Mucosa of stomach (tissue), 1 donor: Measurements from ENCODE around the gene KLK2.

Experiments
- H3K27me3 ChIP-seq: one replicate; pipeline ENCODE4 v1.7.0; 2013; ENCODE audit warnings: mild to moderate bottlenecking, low read length; ENCODE audit not compliant: control insufficient read depth, insufficient read depth
- H3K36me3 ChIP-seq: one replicate; pipeline ENCODE4 v1.7.0; 2013; ENCODE audit warnings: low read length; ENCODE audit not compliant: control insufficient read depth, insufficient read depth
- H3K4me1 ChIP-seq: one replicate; pipeline ENCODE4 v1.7.0; 2013; ENCODE audit warnings: mild to moderate bottlenecking, low read length; ENCODE audit not compliant: control insufficient read depth, insufficient read depth
- H3K4me3 ChIP-seq: one replicate; pipeline ENCODE4 v1.7.0; 2013; ENCODE audit warnings: low read length
- H3K9ac ChIP-seq: one replicate; pipeline ENCODE4 v1.7.0; 2013; ENCODE audit warnings: mild to moderate bottlenecking, low read length, moderate library complexity
- H3K9me3 ChIP-seq: one replicate; pipeline ENCODE4 v1.7.0; 2013; ENCODE audit warnings: mild to moderate bottlenecking, low read length, moderate library complexity; ENCODE audit not compliant: control insufficient read depth
- donor health status: Pancreatic carcinoma.

Gene KLK2

DNA sequence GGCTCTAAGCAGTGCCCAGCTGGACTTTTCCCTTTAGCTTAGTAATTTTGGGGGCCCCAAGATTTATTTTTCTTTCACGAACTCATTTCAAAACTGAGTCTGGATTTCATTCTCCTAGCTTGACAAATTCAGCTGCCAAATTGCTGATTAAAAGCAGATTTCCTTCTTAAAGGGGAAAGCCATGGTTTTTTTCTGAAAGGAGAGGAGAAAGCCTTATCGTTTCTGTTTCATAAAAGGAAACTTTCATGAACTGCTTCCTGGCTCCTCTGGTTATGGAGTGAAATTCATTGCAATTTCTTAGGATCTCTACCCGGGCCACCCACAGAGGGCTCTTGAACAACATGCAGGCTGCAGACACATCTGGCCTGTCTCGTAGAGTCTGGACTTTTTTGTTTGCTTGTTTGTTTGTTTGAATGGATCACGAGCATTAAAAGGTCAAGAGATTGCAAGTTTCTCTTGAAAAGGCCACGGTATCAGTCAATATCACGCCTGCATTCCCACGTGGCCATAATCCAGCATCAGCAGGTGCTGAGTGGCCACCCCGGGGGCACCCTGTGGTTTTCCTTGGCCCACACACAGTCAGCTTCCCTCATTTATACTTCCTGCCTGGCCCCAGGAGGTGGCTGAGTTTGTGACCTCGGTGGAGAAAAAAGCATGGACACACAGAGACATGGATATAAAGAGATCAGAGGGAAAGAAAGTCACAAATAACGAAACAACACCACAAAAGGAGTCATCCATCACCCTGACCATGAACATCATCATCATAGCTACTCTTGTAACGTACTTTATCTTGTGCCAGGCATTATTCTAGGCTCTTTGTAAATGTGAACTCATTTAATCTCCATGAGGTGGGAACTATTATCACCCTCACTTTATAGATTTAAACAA, 48.4 kb downstream of the KLK2 start:
- Histone ChIP-seq H3K9me3 (no peaks in the 10 kb centered on the region), H3K27me3 (no peaks in the 10 kb centered on the region), H3K4me3 (no peak overlapping the region), H3K4me1 (no peaks in the 10 kb centered on the region), H3K36me3 (no peaks in the 10 kb centered on the region), H3K9ac (no peak overlapping the region)

DNA sequence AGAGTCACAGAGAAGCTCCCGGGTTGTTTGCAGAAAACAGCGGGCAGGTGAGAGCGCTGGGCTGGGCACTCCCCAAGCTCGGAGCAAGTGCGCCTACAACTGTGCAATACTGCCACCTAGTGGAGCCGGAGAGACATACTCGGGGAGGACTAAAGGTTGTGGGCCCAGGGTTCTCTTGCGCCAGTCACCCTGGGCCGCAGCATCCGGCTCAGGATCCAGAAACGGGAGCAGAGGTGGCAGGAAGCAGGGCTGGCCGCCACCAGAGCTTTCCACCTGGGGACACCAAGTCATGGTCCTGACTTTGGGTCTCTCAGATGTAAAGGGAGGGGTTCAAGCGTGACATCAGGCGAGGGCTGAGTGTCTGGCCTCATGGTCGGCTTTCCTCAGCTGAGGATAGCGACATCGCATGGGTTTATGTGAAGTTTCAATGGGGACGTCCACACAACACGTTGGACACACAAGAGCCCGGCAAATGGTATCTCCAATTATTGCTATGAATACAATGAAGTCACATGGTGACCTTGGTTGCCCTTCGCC, 49.1 kb downstream of the KLK2 start:
- Histone ChIP-seq H3K9ac (no peak overlapping the region), H3K4me3 (no peak overlapping the region), H3K4me1 (no peaks in the 10 kb centered on the region), H3K36me3 (no peaks in the 10 kb centered on the region), H3K27me3 (no peaks in the 10 kb centered on the region), H3K9me3 (no peaks in the 10 kb centered on the region)

DNA sequence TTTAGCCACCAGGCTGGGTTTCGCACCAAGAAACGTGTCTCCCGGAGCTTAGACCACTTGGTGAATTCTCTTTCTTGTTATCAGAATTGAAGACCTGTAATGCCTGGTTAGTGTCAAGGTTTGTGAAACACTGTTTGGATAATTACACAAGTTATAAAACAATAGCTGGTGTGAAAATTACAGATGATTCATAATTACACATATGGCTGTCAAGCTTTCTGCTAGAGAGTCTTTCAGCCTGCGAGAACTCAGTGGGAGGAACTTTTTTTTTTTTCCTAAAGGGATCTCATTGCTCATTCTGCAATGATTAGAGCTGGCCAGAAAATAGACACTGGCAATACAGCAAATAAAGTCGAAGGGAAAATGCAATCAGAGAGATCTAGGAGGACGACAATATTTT, 51.3 kb downstream of the KLK2 start:
- H3K27me3 ChIP-seq: peaks cover 4% of the 10 kb centered on the region
- no peaks in the 10 kb centered on the region for H3K4me1 ChIP-seq
- H3K36me3 ChIP-seq: no peaks in the 10 kb centered on the region
- no peak overlapping the region for H3K9ac ChIP-seq
- no peak overlapping the region for H3K4me3 ChIP-seq
- no peaks in the 10 kb centered on the region for H3K9me3 ChIP-seq

DNA sequence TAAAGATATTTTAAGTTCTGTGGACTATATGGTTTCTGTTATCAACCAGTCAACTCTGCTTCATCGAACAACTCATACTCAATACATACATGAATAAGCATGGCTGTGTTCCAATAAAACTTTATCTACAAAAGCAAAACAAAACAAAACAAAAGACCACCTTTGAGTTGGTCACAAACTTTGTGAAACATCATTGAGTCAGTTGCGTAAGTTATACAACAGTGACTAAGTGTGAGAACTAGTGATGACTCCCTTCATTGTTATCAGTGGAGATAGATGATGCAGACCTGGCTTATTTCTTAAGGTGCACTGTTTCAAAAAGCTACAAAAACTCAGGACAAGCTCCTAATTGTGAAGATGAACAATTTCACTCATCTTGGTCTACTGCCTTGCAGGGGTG, 52.5 kb downstream of the KLK2 start:
- Histone ChIP-seq H3K9ac (no peak overlapping the region), H3K36me3 (no peaks in the 10 kb centered on the region), H3K27me3 (peaks cover 4% of the 10 kb centered on the region)

DNA sequence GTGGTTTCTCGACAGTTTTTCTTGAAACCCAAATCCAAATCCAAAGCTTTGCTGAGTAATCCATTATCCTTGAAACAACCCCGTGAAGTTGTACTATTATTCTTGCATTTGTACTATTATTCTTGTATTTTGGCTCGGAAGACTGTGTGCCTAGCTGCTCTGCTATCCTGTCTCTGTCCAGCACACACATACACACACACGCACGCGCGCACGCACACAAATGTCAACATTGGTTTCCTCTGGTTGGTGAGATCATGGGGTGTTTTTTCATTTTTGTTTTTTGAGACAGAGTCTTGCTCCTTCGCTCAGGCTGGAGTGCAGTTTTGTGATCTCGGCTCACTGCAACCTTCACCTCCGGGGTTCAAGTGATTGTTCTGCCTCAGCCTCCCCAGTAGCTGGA, 52.9 kb downstream of the KLK2 start:
- H3K9me3 ChIP-seq: no peaks in the 10 kb centered on the region
- no peak overlapping the region for H3K9ac ChIP-seq
- H3K4me1 ChIP-seq: no peaks in the 10 kb centered on the region
- no peaks in the 10 kb centered on the region for H3K36me3 ChIP-seq
- H3K4me3 ChIP-seq: no peak overlapping the region
- H3K27me3 ChIP-seq: peaks cover 6% of the 10 kb centered on the region

More for the DNA sequence above, 52.5 kb downstream of the KLK2 start:
- no peaks in the 10 kb centered on the region for H3K4me1 ChIP-seq
- H3K4me3 ChIP-seq: no peak overlapping the region
- no peaks in the 10 kb centered on the region for H3K9me3 ChIP-seq

DNA sequence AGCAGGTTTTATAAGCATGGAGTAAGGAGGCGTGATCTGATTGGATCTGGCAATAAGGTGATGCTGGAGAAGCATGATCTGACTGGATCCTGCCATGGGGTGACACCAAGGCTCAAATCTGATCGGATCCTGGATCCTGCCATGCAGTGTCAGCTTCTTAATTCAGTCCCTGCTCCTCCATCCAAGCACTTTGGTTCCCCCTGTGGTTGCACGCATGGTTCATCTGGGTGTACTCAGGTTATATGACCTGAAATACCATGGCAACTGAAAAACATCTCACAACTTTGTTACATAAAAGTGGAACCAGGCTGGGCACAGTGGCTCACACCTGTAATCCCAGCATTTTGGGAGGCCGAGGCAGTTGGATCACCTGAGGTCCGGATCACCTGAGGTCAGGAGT, 55.6 kb downstream of the KLK2 start:
- Histone ChIP-seq H3K9ac (no peak overlapping the region), H3K36me3 (no peaks in the 10 kb centered on the region), H3K4me1 (no peaks in the 10 kb centered on the region), H3K4me3 (no peak overlapping the region), H3K27me3 (peaks cover 7% of the 10 kb centered on the region), H3K9me3 (no peaks in the 10 kb centered on the region)
